Gastrocnemius medialis (tissue), 4 donors: ENCODE measurements around the gene MYO1D.

ENCODE experiments used
- POLR2A ChIP-seq, 2 donors: fragments of 450-650 bp; IDR thresholded peaks; one replicate each; pipeline ENCODE4 v1.6.1; 2017; ENCODE audit warnings: antibody characterized with exemption in 2 of 2, mild to moderate bottlenecking in 2 of 2, moderate library complexity in 2 of 2
- TF ChIP-seq, protein P1 (sequence below), 5 experiments: fragments of 450-650 bp in 3 of 5; fragments of 200-600 bp in 2 of 5; sonication (generic) in 2 of 5; IDR thresholded peaks in 4 of 5; conservative IDR thresholded peaks in 1 of 5; 1 replicate in 4 of 5; 2 replicates in 1 of 5; pipeline ENCODE4 v1.5.1; 2016 to 2019; ENCODE audit warnings: antibody characterized with exemption in 5 of 5, mild to moderate bottlenecking in 3 of 5, moderate library complexity in 3 of 5

DNA sequence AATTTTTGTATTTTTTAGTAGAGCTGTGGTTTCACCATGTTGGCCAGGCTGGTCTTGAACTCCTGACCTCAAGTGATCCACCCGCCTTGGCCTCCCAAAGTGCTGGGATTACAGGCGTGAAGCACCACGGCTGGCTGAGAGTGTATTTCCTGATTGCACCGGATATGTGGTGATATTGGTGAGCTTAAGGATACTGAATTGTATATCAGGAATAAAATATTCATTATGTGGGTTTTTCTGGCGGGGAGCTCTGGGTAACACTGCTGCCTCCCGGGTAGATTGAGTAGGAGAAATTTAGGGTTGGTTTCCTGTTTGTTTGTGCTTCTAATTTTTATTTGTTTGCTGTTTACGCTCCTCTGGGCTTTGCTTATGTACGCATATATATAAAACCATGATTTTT lies 43.4 kb upstream of the MYO1D start:
- TF ChIP-seq, protein P1, sequence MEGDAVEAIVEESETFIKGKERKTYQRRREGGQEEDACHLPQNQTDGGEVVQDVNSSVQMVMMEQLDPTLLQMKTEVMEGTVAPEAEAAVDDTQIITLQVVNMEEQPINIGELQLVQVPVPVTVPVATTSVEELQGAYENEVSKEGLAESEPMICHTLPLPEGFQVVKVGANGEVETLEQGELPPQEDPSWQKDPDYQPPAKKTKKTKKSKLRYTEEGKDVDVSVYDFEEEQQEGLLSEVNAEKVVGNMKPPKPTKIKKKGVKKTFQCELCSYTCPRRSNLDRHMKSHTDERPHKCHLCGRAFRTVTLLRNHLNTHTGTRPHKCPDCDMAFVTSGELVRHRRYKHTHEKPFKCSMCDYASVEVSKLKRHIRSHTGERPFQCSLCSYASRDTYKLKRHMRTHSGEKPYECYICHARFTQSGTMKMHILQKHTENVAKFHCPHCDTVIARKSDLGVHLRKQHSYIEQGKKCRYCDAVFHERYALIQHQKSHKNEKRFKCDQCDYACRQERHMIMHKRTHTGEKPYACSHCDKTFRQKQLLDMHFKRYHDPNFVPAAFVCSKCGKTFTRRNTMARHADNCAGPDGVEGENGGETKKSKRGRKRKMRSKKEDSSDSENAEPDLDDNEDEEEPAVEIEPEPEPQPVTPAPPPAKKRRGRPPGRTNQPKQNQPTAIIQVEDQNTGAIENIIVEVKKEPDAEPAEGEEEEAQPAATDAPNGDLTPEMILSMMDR (IDR thresholded peaks at IDR 0.05 in 4 of 5, conservative IDR thresholded peaks at IDR 0.05 in 1 of 5), result no peak
- no peak for TF ChIP-seq POLR2A (IDR thresholded peaks at IDR 0.05)
